GM12801 (cell line): Measurements from ENCODE around the gene APOL1.

Experiments used
- CTCF ChIP-seq: IDR thresholded peaks from one replicate; pipeline ENCODE4 v1.5.1; 2011; ENCODE audit warnings: control low read depth; ENCODE audit not compliant: insufficient read length; ENCODE audit errors: extremely low read depth

Gene APOL1

GRCh38 chr22:36299295-36299694 lies 46.4 kb downstream of the APOL1 start:
- TF ChIP-seq CTCF = no peak

GRCh38 chr22:36299911-36300310 lies 47.0 kb downstream of the APOL1 start:
- TF ChIP-seq CTCF = no peak

- TF ChIP-seq CTCF = no peak
These were observed 47.7 kb downstream of the APOL1 start for GRCh38 chr22:36300396-36301212.

GRCh38 chr22:36301384-36301828 lies 48.5 kb downstream of the APOL1 start:
- no peak for TF ChIP-seq CTCF

- no peak for TF ChIP-seq CTCF
These were observed 48.9 kb downstream of the APOL1 start for GRCh38 chr22:36301851-36302250.

GRCh38 chr22:36302439-36303114 lies 49.6 kb downstream of the APOL1 start:
- no peak for TF ChIP-seq CTCF

- TF ChIP-seq CTCF = no peak
These were observed 50.2 kb downstream of the APOL1 start for GRCh38 chr22:36303115-36303467.
